ENCODE results near the gene SPATA33.

SPATA33 gene

DNA sequence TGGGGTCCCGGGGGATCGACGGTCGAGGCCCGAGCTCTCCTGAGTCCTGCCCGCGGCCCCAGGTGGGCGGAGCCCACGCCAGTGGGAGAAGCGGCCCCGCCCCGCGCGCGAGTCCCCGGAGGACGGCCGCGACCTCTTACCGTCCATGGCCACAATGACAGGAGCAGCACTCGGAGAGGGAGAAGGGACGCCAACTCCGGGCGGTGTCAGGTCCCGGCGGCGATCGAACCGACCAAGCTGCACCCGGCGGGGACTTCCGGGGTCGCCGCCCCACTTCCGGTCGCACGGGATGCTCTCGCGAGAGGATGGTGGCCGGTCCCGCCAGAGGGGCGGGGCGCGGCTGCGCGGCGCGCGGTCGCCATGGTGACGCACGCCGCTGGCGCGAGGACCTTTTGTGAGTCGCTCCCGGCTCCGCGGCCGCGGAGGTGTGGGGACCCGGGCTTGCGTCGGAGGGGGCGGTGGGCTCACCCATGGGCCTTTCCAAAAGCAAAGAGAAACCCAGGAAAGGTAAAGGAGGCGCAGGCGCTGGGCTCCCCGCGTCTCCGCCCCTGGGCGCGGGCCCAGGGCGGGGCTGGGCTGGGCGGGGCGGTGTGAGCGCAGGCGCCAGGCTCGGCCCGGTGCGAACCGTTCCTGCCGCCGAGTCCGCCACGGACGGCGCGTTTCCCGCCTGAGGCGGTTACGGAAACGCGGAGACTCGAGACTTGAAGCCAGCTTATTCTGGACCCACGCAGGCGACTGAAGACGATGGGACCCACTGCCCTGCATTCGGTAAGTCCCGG, at the start of gene SPATA33, which contains the start of gene CHMP1A:
Gene SPATA33, plus strand, starts transcription at position 395 of the 779 bp plus-strand sequence. Its CDS starts 76 bp downstream, at position 471.
Gene CHMP1A, minus strand, starts transcription at position 267 of the 779 bp plus-strand sequence. Its CDS starts 120 bp downstream, at position 147.
- peak; percentile 85 for DNase-seq (ENCODE audit: low read depth)

DNA sequence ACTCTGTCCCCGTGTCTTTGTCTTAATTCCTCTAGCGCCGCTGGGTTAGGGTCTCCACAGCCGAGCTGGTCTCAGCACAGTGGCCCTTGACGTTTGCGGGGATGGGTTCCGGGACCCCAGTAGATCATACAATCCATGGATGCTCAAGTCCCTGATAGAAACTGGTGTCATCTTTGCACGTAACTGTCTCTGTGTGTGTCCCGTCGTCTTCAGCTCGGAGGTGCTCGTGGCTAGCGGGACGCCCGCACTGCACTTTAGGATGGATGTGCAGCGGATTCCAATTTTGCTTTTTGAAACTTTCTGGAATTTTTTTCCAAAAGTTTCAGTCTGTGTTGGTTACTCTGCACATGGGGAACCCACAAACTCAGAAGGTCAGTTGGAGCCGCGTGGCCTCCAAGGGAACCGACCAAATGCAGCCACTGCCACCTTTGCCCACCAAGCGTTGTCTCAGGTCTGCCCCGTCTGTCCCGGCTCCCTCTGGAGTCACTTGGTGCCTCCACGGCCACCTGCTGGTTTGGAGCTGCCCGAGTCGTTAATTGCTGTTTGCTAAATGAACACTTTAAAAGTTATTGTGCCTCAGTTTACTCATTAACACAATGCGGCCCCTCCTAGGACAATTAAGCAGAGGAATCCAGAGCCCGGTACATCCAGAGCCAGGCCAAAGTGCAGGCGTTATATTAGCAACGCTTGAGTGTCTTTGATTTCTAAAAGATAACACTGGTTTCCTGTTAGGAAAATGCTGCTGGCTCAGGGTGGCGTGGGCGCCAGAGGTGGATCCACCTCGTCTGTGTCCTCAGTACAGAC, 49.5 kb upstream of the SPATA33 start:
- no peak for DNase-seq (ENCODE audit: low read depth)

DNA sequence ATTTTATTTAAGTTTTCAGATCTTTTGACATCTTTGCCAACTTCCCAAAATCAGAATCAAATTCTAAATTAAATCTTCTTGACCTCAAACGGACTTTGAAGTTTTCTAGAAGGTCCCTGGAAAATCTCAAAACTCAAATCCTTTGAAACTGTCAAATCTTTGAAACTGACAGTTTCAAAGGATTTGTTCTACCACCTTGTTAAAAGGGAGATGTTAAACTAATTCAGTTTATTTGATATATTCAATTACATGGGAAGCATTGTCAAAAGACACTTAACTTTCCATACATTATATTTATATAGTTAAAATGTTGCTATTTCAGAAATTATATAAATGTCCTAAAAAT, 47.6 kb upstream of the SPATA33 start:
- DNase-seq (ENCODE audit: low read depth), result no peak

DNA sequence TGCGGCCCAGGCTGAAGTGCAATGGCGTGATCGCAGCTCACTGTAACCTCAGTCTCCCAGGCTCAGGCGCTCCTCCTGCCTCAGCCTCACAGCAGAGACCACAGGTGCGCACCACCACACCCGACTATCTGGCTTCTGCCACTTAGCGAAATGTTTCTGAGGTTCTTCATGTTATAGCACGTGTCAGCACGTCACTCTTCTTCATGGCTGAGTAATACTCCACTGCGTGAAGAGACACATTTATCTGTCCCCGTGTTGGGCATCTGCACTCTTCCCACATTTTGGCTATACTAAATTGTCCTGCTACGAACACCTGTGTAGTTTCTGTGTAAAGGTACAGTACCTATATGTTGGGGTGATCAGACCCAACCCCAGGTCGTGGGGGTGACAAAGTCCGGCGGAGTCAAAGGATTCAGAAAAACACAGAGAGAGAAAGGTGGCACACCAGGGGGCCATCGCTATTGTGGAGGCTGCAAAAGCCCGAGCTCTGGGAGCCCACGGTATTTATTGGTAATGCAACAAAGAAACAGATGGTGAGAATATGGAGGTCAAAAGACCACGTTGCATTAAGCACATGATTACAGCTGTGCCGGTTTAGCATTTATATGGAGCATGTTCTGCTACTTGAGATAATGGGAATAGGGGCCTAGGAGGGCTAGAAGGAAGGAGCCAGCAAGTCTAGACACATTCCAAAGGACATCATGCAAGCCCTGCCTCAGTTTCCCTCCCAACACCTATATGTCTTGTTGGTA, 45.0 kb upstream of the SPATA33 start:
- DNase-seq (ENCODE audit: low read depth), result no peak

DNA sequence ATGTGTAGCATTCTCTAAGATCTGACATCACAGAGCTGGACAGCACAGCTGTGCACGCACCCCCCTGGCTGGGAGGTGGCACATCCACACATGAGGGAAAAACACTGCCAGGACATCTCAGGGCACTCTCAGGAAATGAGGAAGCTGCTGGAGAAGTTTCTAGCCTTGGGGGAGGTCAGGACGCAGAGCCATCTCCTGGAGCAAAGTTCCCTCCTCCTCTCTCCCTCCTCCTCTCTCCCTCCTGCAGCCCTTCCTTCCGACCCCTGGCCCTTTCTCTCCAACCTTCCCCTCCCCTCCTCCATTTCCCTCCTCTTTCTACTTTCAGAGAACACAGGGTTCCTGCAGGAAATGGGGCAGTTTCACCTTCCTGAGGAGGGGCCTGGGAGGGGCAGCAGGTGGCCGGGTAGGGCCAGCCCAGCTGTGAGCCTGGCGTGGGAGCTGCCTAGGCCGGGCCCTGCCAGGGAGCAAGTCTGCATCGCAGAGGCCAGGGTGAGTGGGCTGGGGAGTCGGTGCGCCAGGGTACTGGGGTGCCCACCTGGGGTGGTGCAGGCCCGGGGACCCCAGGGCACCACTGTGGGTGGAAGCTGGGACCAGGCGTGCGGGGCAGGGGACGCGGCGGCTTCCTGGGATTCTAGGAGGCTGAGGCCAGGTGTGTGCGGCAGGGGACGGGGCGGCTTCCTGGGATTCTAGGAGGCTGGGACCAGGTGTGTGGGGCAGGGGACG, 44.2 kb upstream of the SPATA33 start, which contains the start of gene DPEP1:
Gene DPEP1, plus strand, starts transcription at position 412 of the 723 bp plus-strand sequence. CDS start 16,769 bp downstream, outside the sequence.
- DNase-seq (ENCODE audit: low read depth), result no peak

DNA sequence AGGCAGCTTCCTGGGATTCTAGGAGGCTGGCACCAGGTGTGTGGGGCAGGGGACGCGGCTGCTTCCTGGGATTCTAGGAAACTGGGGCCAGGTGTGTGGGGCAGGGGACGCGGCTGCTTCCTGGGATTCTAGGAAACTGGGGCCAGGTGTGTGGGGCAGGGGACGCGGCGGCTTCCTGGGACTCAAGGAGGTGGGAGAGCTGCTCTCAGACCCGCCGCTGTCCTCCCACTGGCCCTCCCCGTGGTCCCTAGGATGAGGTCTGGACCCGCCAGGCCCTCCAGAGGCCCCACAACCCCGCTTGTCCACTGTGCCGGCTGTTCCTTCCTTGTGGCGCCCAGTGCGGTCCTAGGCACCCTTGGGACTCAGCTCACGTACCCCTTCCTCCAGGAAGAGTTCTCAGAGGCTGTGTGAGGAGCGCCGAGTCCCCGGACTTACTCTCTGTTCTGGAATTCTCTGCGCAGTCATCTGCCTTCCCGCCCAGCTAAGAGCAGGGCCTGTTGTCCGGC, 43.6 kb upstream of the SPATA33 start:
- DNase-seq (ENCODE audit: low read depth), result no peak

DNA sequence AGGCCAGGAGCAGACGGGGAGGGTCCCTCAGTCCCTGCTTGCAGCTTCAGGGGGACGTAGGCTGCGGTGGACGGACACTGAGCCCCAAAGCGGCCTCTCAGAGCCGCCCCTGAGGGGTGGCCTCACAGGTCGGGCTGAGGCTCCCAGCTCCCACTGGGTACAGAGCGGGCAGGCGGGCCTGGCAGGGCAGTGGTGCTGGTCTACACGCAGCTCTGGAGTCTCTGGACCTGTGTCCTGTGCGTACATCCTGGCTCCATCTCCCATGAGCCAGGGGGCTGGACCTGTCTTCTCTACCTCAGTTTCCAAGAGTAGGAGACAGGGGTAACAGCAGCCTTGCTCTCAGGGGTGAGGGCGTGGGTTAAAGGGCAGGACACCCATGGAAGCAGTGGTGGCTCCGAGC, 42.5 kb upstream of the SPATA33 start:
- DNase-seq (ENCODE audit: low read depth), result no peak

DNA sequence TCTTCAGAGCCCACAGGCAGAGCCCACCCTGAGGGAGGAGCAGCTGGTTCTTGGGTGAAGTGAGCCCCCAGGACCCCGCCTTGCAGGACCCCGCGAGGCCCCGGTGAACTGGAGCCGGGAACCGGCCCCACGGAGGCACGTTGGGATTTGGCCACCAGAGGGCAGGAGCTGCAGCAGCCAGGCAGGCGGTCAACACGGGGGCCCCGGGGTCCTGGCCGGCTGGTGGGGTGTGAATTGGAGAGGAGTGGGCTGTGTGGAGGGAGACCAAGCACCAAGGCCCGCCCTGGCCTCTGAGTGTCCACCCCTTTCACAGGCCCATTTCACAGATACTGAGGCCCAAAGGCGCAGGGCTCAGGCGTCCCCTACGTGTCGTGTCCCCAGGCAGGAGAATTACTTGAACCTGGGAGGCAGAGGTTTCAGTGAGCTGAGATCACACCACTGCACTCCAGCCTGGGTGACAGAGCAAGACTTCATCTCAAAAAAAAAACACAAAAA, 42.0 kb upstream of the SPATA33 start:
- no peak for DNase-seq (ENCODE audit: low read depth)

DNA sequence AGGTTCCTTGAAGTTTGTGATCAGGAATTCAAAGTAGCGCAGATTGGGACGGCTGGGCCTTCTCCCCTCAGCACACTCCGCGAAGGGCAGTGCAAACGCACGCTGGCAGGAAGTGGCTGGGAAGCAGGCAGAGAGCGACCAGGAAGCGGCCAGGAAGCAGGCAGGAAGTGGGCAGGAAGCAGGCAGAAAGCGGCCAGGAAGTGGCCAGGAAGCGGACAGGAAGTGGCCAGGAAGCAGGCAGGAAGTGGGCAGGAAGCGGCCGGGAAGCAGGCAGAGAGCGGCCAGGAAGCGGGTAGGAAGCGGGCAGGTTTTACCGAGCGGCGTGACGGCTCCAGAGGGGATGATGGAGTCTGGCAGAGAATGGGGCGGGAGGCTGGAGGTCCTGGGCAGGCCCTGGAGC, 41.0 kb upstream of the SPATA33 start:
- DNase-seq (ENCODE audit: low read depth), result no peak

DNA sequence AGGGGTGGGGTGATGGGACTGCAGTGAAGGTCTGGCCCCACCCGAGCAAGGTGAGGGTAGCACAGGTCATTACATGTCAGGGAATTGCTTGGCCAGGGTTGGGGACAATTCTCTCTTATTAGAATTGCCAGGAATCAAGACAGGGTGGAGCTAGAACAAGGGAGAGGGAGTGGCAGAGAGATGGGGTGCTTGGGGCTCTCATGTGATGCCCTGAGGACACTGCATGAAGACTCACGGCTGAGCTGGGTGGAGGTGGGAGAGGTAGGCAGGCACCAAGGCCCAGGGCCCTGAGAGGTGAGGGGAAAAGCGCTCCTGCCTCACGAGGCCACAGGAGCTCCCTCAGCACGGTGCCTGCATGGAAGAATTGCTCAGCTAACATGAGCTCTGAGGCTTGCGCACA, 40.6 kb upstream of the SPATA33 start:
- DNase-seq (ENCODE audit: low read depth), result no peak

DNA sequence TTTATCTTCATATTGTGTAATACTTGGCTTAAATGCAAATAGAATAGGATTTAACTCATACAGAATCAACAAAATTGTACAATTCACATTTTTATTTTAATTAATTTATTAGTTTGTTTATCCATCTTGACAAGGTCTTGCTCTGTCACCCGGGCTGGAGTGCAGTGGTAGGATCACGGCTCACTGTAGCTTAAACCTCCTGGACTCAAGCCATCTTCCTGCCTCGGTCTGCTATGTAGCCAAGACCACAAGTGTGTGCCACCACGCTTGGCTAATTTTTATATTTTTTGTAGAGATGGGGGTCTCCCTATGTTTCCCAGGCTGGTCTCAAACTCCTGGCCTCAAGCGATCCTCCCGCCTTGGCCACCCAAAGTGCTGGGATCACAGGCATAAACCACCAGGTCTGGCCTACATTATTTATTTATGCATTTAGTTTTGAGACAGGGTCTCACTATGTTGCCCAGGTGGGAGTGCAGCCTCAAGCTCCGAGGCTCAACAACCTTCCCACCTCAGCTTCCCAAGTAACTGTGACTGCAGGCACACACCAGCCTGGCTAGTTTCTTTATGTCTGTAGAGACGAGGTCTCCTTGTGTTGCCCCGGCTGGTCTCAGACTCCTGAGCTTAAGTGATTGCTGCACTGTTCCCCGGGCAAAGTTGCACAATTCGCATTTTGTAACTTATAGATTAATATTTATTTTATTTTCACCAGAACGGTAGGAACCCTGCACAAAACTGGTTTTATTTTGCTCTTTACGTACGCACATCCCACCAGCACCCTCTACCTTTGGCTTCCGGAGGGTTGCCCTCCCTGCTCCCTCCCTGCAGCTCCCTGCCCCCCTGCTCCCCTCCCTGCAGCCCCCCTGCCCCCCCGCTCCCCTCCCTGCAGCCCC, 39.3 kb upstream of the SPATA33 start:
- DNase-seq (ENCODE audit: low read depth), result no peak

DNA sequence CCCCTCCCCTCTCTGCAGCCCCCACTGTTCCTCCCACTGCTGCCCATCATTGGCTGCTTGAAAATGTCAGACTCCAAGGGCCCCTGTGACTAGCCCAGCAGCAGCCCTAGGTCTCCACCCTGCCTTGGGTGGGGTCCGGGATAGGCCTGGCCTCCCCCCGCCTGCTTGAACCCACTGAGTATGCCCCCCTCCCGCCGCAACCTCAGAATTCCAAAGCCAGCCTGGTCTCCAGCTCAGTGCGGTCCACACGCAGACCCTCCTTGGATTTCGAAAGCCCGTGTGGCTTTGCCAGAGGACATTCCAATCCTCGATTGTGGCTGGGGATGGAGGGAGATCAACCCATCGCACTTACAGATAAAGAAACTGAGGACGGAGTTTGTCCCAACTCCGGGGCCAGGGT, 37.8 kb upstream of the SPATA33 start:
- no peak for DNase-seq (ENCODE audit: low read depth)

DNA sequence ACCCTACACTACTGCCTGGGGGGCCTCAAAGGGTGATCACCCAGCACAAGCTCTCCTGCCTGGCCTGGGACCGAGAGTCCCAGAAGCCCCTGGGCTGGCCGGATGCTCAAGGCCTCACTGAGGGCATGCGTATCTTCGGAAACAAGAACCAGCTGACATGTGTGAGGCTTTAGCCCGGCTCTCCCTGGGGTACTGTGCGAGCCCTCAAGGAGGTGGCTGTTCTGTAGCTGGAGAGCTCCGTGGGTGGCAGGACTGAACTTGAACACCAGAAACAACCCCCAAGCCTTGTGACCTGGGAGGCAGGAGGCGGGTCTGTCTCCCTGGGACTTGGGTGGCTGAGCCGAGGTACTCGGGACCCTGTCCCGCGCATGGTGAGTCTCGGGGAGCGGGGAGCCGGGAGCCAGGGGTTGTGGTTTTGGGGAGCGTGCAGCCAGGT, 37.2 kb upstream of the SPATA33 start:
- no peak for DNase-seq (ENCODE audit: low read depth)

DNA sequence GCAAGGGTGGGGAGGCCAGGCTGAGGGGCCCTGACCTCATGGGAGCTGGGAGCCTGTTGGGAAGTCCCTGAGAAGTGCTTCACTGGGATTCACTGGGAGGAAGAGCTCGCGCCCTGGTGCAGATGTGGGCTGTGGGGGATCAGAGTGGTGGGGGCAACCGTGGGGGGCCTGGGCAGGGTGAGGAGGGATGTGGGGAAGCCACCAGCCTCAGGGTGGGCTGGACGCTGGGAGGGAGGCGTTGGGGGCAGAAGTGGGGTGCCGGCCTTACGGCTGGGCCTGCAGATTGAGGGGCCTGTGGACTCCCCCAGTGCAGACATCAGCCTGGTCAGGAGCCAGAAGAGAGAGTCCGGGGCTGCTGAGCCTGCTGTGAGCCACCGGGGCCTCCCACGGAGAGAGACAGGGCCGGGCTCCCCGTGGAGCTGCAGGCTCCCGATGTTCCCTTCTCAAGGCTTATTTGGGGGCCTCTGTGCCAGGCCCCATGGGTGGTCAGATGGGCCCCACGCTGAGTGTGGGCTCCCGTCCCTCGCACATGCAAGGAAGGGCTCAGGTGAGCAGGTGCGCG, 36.4 kb upstream of the SPATA33 start:
- DNase-seq (ENCODE audit: low read depth), result no peak

DNA sequence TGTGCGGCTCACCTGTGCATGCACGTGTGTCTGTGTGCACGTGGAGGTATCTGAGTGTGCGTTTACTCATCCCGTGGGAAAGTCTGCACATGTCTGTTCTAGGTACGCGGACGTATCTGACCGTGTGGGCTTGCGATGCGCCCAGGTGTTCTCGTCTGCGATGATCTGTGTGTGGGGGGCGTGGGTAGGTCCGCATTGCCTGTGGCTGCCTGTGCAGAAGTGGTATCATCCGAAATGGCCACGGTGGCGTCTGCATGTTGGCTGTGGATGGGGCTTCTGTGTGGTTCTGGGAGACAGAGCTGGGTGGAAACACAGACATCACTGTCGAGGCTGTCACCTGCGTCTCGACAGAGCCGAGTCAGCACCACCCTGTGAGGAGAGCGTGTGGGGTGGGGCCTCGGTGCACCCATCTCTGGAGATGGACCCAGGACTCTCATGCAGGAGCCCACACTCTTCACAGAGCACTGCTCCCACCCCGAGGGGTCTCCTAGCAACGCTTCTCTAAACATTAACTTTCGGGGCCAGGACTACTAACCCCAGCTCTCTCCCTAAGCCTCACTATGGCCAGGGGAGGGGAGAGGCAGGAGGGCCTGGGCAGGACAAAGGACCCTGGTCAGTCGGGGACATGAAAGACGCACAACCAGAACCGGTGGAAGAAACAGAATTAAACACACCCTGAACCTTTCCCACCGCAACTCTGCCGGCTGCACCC, 35.8 kb upstream of the SPATA33 start:
- no peak for DNase-seq (ENCODE audit: low read depth)

DNA sequence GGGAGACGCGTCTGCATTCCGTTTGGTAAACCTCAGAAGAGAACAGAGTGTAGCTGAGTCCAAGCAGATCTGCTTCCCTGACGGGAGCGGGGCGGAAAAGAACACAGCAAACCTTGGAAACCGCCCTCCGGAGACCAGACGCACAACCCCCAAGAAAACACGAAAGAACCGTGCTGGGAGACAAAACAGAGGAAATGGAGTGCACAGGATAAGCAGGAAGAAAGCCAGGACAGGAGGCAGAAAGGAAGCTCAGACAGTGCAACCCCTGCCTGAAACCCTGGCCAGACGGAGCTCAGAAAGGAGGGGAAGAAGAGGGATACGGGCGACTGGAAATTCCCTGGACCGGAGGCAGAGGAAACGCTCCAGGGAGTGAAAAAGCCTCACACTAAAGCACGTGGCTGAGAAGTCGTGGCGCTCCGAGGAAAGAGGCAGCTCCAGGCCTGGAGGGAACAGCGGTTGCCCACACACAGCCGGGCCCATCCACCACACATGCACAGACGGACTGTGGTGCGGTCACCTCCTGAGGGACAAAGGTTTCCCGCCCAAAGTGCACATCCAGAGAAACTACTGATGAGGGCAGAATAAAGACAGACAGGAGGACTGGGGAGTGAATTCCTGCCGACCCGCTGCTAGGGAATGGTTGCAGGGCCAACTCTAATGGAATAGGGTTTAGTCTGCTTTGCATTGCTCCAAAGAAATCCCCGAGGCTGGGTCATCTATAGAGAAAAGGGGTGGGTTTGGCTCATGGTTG, 34.0 kb upstream of the SPATA33 start:
- DNase-seq (ENCODE audit: low read depth), result no peak

DNA sequence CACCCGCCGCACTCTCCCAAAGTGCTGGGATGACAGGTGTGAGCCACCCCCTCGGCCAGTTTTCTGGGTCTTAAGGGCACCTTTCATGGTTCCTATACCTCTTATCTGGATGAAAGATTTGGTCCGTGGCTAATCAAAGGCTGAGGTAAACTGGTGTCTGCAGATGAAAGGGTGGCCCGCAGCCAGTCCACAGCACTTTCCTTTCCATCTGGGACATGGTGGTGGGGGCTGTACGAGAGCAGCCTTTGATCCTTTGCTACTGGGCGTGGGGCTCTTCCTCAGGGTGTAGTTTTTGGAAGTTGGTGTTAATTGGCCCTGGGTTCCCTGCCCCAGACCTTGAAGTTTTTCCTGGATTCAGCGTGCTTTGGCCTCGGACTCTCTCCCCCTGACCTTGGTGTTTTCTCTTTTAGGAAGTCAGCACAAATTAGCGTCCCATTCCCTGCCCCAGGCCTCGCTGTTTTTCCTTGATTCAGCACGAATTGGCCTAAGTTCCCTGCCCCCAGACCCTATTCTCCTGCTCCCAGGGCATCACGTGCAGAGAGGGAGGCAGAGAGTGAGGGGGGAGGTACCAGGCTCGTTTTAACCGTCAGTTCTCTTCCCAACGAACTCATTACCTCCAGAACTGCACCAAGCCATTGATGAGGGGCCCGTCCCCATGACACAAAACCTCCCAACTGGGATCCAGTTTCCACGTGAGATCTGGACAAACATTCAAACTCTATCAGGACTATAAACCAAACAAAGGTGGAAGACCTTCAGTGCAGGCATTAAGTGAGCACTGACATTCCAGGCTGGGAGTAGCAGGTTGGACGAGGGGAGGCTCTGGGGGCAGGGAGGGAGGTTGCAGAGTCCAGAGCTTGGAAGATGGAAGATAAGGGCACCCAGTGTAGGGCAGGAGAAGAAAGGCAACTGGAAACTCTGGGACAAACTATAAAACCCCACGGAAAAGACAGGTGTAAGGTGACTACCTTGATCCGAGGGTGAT, 32.6 kb upstream of the SPATA33 start:
- no peak for DNase-seq (ENCODE audit: low read depth)
